ENCODE measurements around the gene ALDOA. TPM values are rescaled to one million over a fixed set of nuclear protein-coding genes. Genes with fewer than 3 reads are reported as not detected.

The ALDOA gene
- total RNA-seq, 6 donors from 2014 or later, result 303 to 964 (median 731) TPM

- ATAC-seq (ENCODE audit: low FRiP score in 2 of 2) (peak in 1 of 2 donors; percentile 52), DNase-seq (peak in 1 of 2 donors; percentile 65)
- Histone ChIP-seq H3K27ac (no peak overlapping the region), H3K27me3 (no peaks in the 10 kb centered on the region), H3K36me3 (no peaks in the 10 kb centered on the region), H3K9me3 (no peaks in the 10 kb centered on the region), H3K4me1 (peaks cover 9 to 21% (median 17%) of the 10 kb centered on the region in 4 donors), H3K4me3 (no peak overlapping the region)
- peak in 2 of 6 experiments; percentile 14 to 31 for TF ChIP-seq CTCF (IDR thresholded peaks at IDR 0.05)
- no peak for TF ChIP-seq POLR2AphosphoS5 (IDR thresholded peaks at IDR 0.05)
- 42 to 50% methylated on average over 10 of the region's 10 CpGs for WGBS, 2 donors
Measured at GRCh38 chr16:30054959-30055553, 10.5 kb upstream of the ALDOA start.

GRCh38 chr16:30060346-30060745 lies 5.2 kb upstream of the ALDOA start:
- Histone ChIP-seq H3K27ac (no peak overlapping the region), H3K4me3 (no peak overlapping the region), H3K4me1 (peaks cover 9 to 17% (median 11%) of the 10 kb centered on the region in 4 donors), H3K9me3 (no peaks in the 10 kb centered on the region), H3K36me3 (no peaks in the 10 kb centered on the region), H3K27me3 (no peaks in the 10 kb centered on the region)
- TF ChIP-seq CTCF (IDR thresholded peaks at IDR 0.05), result no peak
- TF ChIP-seq POLR2AphosphoS5 (IDR thresholded peaks at IDR 0.05), result no peak
- no peak for TF ChIP-seq POLR2A (IDR thresholded peaks at IDR 0.05)
- TF ChIP-seq EP300 (IDR thresholded peaks at IDR 0.05), result no peak
- ATAC-seq (ENCODE audit: low FRiP score in 2 of 2), result no peak
- 71 to 83% methylated on average over 4 of the region's 4 CpGs for WGBS, 2 donors
- DNase-seq, result no peak

GRCh38 chr16:30060836-30061554 lies 4.6 kb upstream of the ALDOA start:
- ATAC-seq (ENCODE audit: low FRiP score in 2 of 2) (no peak), DNase-seq (no peak)
- WGBS, 2 donors, result 53 to 69% methylated on average over 2 of the region's 2 CpGs
- H3K4me3 ChIP-seq, result no peak overlapping the region
- peaks cover 9 to 17% (median 11%) of the 10 kb centered on the region in 4 donors for H3K4me1 ChIP-seq
- TF ChIP-seq CTCF (IDR thresholded peaks at IDR 0.05), result no peak
- no peak for TF ChIP-seq EP300 (IDR thresholded peaks at IDR 0.05)
- TF ChIP-seq POLR2AphosphoS5 (IDR thresholded peaks at IDR 0.05), result no peak
- no peak for TF ChIP-seq POLR2A (IDR thresholded peaks at IDR 0.05)
- H3K9me3 ChIP-seq, result no peaks in the 10 kb centered on the region
- H3K36me3 ChIP-seq, result no peaks in the 10 kb centered on the region
- H3K27me3 ChIP-seq, result no peaks in the 10 kb centered on the region
- H3K27ac ChIP-seq, result no peak overlapping the region

GRCh38 chr16:30063278-30063892 lies 2.2 kb upstream of the ALDOA start:
- peak overlapping the region in 3 of 4 donors; percentile 74 to 99 (median 78) for H3K4me3 ChIP-seq
- 67 to 70% methylated on average over 10 to 12 of the region's 12 CpGs for WGBS, 2 donors
- H3K4me1 ChIP-seq, result peaks cover 25 to 36% (median 29%) of the 10 kb centered on the region in 4 donors
- H3K27me3 ChIP-seq, result no peaks in the 10 kb centered on the region
- ATAC-seq (ENCODE audit: low FRiP score in 2 of 2) (no peak), DNase-seq (no peak)
- no peaks in the 10 kb centered on the region for H3K9me3 ChIP-seq
- no peak for TF ChIP-seq POLR2AphosphoS5 (IDR thresholded peaks at IDR 0.05)
- no peak for TF ChIP-seq EP300 (IDR thresholded peaks at IDR 0.05)
- no peak for TF ChIP-seq CTCF (IDR thresholded peaks at IDR 0.05)
- no peak for TF ChIP-seq POLR2A (IDR thresholded peaks at IDR 0.05)
- H3K27ac ChIP-seq, result peak overlapping the region; percentile 96 to 98 (median 97)
- peaks cover 9 to 16% (median 14%) of the 10 kb centered on the region in 4 donors for H3K36me3 ChIP-seq
